Measurements from ENCODE around the gene CAB39. TPM values are rescaled to one million over a fixed set of nuclear protein-coding genes. Genes with fewer than 3 reads are reported as not detected.
A peak's percentile ranks its signal among the peaks of the same experiment; 100 is the strongest.
"Not testable (repeated sequence)": the region's sequence is repeated elsewhere in the genome, so short reads cannot be mapped to it uniquely, and the experiment has no call there.

Gene CAB39
- total and polyA plus RNA-seq, 2 donors: 49.2 to 53.2 TPM

DNA sequence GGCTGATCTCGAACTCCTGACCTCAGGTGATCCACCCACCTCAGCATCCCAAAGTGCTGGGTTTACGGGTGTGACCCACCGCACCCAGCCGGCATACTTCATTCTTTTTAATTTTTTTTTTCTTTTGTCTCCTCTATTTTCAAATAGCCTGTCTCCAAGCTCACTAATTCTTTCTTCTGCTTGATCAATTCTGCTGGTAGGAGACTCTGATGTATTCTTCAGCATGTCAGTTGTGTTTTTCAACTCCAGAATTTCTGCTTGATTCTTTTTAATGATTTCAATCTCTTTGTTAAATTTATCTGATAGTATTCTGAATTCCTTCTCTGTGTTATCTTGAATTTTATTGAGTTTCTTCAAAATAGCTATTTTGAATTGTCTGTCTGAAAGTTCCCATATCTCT, 10.2 kb upstream of the CAB39 start:
- WGBS: 97% methylated on average over 4 of the region's 4 CpGs
- not testable (repeated sequence) for H3K9me3 ChIP-seq (ENCODE audit: control insufficient read depth in 2 of 2, insufficient read depth in 1 of 2, low read length in 1 of 2); H3K27me3 ChIP-seq (ENCODE audit: control insufficient read depth in 2 of 2, insufficient read depth in 1 of 2, low read length in 1 of 2); H3K27ac ChIP-seq (ENCODE audit: low read depth in 1 of 2, low read length in 1 of 2); DNase-seq (ENCODE audit: low read depth in 6 of 9, low spot score in 9 of 9); H3K4me3 ChIP-seq (ENCODE audit: low read length in 2 of 2); H3K4me1 ChIP-seq (ENCODE audit: control insufficient read depth in 2 of 2, insufficient read depth in 2 of 2, low read length in 2 of 2); H3K36me3 ChIP-seq (ENCODE audit: control insufficient read depth in 2 of 2, insufficient read depth in 2 of 2, low read length in 1 of 2)

DNA sequence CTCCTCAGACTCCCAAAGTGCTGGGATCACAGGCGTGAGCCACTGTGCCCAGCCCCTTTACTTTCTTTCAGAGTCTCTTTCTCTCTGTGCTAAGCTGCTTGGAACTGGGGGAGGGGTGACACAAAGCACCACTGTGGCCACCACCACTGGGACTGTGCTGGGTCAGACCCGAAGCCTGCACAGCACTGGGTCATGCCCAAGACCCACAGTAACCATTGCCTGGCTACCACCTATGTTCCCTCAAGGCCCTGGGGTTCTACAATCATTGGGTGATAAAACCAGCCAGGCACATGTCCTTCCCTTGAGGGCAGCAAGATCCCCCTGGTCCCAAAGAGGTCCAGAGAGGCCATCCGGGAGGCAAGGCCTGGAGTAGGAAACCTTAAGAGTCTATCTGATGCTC, 9.1 kb upstream of the CAB39 start:
- H3K4me3 ChIP-seq (ENCODE audit: low read length in 2 of 2): no peak overlapping the region
- WGBS: 97% methylated on average over 3 of the region's 3 CpGs
- DNase-seq (ENCODE audit: low read depth in 6 of 9, low spot score in 9 of 9): no peak

DNA sequence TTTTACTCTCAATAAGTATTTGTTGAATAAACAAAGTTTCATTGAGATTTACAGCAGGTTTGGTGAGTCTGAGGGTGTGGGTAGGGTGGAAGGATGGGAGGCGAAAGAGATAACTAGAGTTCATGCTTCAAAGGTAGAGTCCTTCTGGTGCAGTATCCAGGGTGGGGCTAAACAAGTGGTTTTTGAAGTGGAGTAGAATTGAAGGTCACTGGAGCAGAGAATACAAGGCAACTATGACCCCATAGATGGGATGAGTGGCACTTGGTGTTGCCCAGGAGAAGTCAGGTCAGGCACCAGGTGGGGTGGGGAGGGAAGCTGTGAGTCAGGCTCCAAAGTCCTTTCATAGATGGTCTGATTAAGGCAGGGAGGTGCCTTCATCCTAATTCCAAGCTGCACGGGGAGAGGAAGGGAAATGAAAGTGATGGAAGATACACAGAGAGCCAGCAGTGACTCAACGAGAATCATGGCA, 6.6 kb upstream of the CAB39 start:
- no peak for DNase-seq (ENCODE audit: low read depth in 6 of 9, low spot score in 9 of 9)
- H3K4me3 ChIP-seq (ENCODE audit: low read length in 2 of 2): no peak overlapping the region
- H3K9me3 ChIP-seq (ENCODE audit: control insufficient read depth in 2 of 2, insufficient read depth in 1 of 2, low read length in 1 of 2): peaks cover 0 to 6% of the 10 kb centered on the region in 2 donors
- H3K4me1 ChIP-seq (ENCODE audit: control insufficient read depth in 2 of 2, insufficient read depth in 2 of 2, low read length in 2 of 2): no peaks in the 10 kb centered on the region
- H3K27ac ChIP-seq (ENCODE audit: low read depth in 1 of 2, low read length in 1 of 2): no peak overlapping the region
- no peaks in the 10 kb centered on the region for H3K27me3 ChIP-seq (ENCODE audit: control insufficient read depth in 2 of 2, insufficient read depth in 1 of 2, low read length in 1 of 2)
- 93% methylated on average over 3 of the region's 3 CpGs for WGBS
- H3K36me3 ChIP-seq (ENCODE audit: control insufficient read depth in 2 of 2, insufficient read depth in 2 of 2, low read length in 1 of 2): no peaks in the 10 kb centered on the region

More for the DNA sequence above, 9.1 kb upstream of the CAB39 start:
- Histone ChIP-seq H3K36me3 (ENCODE audit: control insufficient read depth in 2 of 2, insufficient read depth in 2 of 2, low read length in 1 of 2) (no peaks in the 10 kb centered on the region), H3K9me3 (ENCODE audit: control insufficient read depth in 2 of 2, insufficient read depth in 1 of 2, low read length in 1 of 2) (peaks cover 0 to 6% of the 10 kb centered on the region in 2 donors), H3K4me1 (ENCODE audit: control insufficient read depth in 2 of 2, insufficient read depth in 2 of 2, low read length in 2 of 2) (no peaks in the 10 kb centered on the region), H3K27me3 (ENCODE audit: control insufficient read depth in 2 of 2, insufficient read depth in 1 of 2, low read length in 1 of 2) (no peaks in the 10 kb centered on the region), H3K27ac (ENCODE audit: low read depth in 1 of 2, low read length in 1 of 2) (no peak overlapping the region)

DNA sequence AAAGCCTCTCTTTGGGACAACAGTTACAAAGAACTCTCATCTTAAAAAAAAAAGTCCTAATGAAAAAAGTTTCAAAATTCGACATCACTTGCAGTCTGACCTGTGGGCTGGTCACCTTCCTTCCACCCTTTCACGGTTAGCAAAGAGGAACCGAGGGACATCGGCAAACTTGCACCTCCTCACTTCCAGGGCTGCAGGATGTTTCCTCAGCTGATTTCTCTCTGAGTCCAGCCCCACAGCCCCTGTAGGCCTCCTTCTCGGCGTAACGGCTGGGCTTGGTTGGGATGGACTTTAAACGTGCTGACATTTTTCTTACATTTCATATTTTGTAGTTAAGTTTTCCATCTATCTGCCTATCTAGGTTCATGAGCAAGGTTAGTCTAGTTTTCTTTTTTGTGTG, 5.7 kb upstream of the CAB39 start:
- Histone ChIP-seq H3K36me3 (ENCODE audit: control insufficient read depth in 2 of 2, insufficient read depth in 2 of 2, low read length in 1 of 2) (no peaks in the 10 kb centered on the region), H3K9me3 (ENCODE audit: control insufficient read depth in 2 of 2, insufficient read depth in 1 of 2, low read length in 1 of 2) (peaks cover 0 to 6% of the 10 kb centered on the region in 2 donors), H3K4me3 (ENCODE audit: low read length in 2 of 2) (no peak overlapping the region), H3K27ac (ENCODE audit: low read depth in 1 of 2, low read length in 1 of 2) (no peak overlapping the region), H3K27me3 (ENCODE audit: control insufficient read depth in 2 of 2, insufficient read depth in 1 of 2, low read length in 1 of 2) (no peaks in the 10 kb centered on the region), H3K4me1 (ENCODE audit: control insufficient read depth in 2 of 2, insufficient read depth in 2 of 2, low read length in 2 of 2) (peaks cover under 1 to 1% of the 10 kb centered on the region in 2 donors)
- 83% methylated on average over 8 of the region's 8 CpGs for WGBS
- no peak for DNase-seq (ENCODE audit: low read depth in 6 of 9, low spot score in 9 of 9)

DNA sequence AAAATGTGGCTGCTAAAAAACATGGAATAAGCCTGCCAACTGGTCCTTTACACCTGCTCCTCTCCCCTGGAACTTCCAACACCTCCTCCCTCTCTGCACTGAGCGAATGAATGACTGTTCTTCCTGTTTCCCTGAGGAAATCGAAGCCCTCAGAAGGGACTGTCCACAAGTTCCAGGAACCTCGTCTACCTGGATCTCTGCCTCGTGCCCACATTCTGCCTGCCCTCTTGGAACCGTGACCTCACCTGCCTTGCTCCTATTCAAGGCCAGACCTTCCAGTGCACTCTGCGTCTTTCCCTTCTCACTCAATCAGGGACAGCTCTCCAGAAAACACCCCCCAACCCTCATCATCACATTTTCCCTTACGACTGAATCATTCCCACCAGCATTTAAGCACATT, 4.4 kb upstream of the CAB39 start:
- Histone ChIP-seq H3K4me3 (ENCODE audit: low read length in 2 of 2) (no peak overlapping the region), H3K4me1 (ENCODE audit: control insufficient read depth in 2 of 2, insufficient read depth in 2 of 2, low read length in 2 of 2) (peaks cover 3 to 6% of the 10 kb centered on the region in 2 donors), H3K27me3 (ENCODE audit: control insufficient read depth in 2 of 2, insufficient read depth in 1 of 2, low read length in 1 of 2) (no peaks in the 10 kb centered on the region), H3K9me3 (ENCODE audit: control insufficient read depth in 2 of 2, insufficient read depth in 1 of 2, low read length in 1 of 2) (peaks cover 0 to 6% of the 10 kb centered on the region in 2 donors), H3K36me3 (ENCODE audit: control insufficient read depth in 2 of 2, insufficient read depth in 2 of 2, low read length in 1 of 2) (no peaks in the 10 kb centered on the region), H3K27ac (ENCODE audit: low read depth in 1 of 2, low read length in 1 of 2) (no peak overlapping the region)
- DNase-seq (ENCODE audit: low read depth in 6 of 9, low spot score in 9 of 9): no peak
- 92% methylated on average over 7 of the region's 7 CpGs for whole genome bisulfite sequencing

DNA sequence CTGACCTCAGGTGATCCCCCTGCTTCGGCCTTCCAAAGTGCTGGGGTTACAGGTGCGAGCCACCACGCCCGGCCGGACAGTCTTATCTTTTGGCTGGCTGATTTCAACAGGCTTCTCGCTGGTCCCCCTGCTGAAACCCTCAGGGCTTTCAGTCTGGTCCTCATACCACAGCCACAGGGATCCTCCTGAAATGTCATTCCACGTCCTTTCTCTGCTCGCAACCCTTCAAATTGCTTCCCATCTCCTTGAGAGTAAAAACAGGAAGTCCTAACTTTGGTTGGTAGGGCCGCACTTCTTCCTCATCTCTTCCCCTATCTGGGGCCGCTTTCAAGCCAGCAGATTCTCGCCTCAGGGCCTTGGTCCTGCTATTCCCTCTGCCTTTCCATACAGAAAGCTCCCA, 1.4 kb upstream of the CAB39 start:
- H3K4me3 ChIP-seq (ENCODE audit: low read length in 2 of 2): no peak overlapping the region
- DNase-seq (ENCODE audit: low read depth in 6 of 9, low spot score in 9 of 9): no peak
- no peaks in the 10 kb centered on the region for H3K9me3 ChIP-seq (ENCODE audit: control insufficient read depth in 2 of 2, insufficient read depth in 1 of 2, low read length in 1 of 2)
- no peaks in the 10 kb centered on the region for H3K36me3 ChIP-seq (ENCODE audit: control insufficient read depth in 2 of 2, insufficient read depth in 2 of 2, low read length in 1 of 2)
- H3K27me3 ChIP-seq (ENCODE audit: control insufficient read depth in 2 of 2, insufficient read depth in 1 of 2, low read length in 1 of 2): no peaks in the 10 kb centered on the region
- WGBS: 95% methylated on average over 11 of the region's 11 CpGs
- no peak overlapping the region for H3K27ac ChIP-seq (ENCODE audit: low read depth in 1 of 2, low read length in 1 of 2)
- H3K4me1 ChIP-seq (ENCODE audit: control insufficient read depth in 2 of 2, insufficient read depth in 2 of 2, low read length in 2 of 2): peaks cover 8 to 19% of the 10 kb centered on the region in 2 donors

DNA sequence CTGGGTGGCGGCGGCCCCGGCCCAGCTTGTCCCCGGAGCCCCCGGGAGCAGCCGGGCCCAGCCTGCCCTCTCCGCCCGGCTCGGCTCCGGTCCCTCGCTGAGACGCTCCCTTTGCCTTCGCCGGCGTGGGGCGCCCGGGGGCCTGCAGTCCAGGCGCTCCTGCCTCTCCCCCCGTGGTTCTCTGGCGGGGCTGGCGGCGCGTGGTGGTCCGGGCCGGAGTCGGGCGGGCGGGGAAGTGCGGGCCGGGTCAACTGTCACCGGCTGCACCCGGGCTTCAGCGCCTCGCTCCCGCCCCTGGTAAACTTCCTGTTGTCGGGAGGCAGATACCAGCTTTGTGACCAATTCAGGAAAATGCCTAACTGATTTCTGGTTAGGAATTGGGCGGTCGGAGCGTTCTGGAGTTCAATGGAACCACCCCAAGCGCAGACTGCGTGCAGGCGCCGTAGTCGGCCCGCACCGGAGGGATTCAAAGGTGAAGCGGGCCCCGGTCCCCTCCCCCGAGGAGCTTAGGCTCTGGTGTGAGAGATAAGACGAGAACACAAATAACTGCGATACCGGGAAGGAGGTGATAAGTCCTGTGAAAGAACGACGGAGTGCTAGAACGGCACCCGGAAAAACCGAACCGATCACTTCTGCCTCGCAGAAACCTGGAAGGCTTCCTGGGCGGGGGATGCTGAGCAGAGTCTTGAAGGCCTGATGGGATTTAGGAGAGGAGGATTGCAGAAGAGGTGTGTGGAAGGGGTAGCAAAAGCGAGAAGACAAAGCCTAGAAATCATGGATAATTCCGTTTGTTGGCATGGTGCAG, 891 bp downstream of the CAB39 start:
- H3K4me1 ChIP-seq (ENCODE audit: control insufficient read depth in 2 of 2, insufficient read depth in 2 of 2, low read length in 2 of 2): peaks cover 8 to 29% of the 10 kb centered on the region in 2 donors
- WGBS: under 1% methylated on average over 62 of the region's 62 CpGs

DNA sequence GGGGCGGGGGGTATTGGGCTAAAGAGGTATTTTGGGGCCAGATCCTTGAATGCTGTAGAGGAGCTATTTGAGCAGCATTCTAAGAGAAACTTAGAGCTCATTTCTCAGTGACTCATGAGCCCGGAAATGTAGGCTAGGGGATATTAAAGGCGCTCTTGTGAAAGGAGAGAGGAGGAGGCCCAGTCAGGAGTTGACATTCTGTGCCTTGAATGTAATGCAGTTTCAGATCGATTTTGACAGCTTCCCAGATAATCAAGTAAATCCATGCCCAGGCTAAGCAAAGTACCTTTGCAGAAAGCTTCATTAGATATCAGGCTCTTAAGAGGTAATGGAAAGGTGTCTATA, 1.5 kb downstream of the CAB39 start:
- H3K9me3 ChIP-seq (ENCODE audit: control insufficient read depth in 2 of 2, insufficient read depth in 1 of 2, low read length in 1 of 2): no peaks in the 10 kb centered on the region
- DNase-seq (ENCODE audit: low read depth in 6 of 9, low spot score in 9 of 9): peak in 6 of 9 donors; percentile 20 to 70 (median 42)
- H3K27me3 ChIP-seq (ENCODE audit: control insufficient read depth in 2 of 2, insufficient read depth in 1 of 2, low read length in 1 of 2): no peaks in the 10 kb centered on the region
- H3K4me1 ChIP-seq (ENCODE audit: control insufficient read depth in 2 of 2, insufficient read depth in 2 of 2, low read length in 2 of 2): peaks cover 8 to 31% of the 10 kb centered on the region in 2 donors
- H3K4me3 ChIP-seq (ENCODE audit: low read length in 2 of 2): peak overlapping the region; percentile 85 to 96
- 3% methylated on average over 4 of the region's 4 CpGs for WGBS
- H3K36me3 ChIP-seq (ENCODE audit: control insufficient read depth in 2 of 2, insufficient read depth in 2 of 2, low read length in 1 of 2): no peaks in the 10 kb centered on the region
- peak overlapping the region; percentile 80 to 92 for H3K27ac ChIP-seq (ENCODE audit: low read depth in 1 of 2, low read length in 1 of 2)

More for the DNA sequence above, 891 bp downstream of the CAB39 start:
- Histone ChIP-seq H3K4me3 (ENCODE audit: low read length in 2 of 2) (peak overlapping the region; percentile 85 to 96), H3K9me3 (ENCODE audit: control insufficient read depth in 2 of 2, insufficient read depth in 1 of 2, low read length in 1 of 2) (no peaks in the 10 kb centered on the region), H3K27ac (ENCODE audit: low read depth in 1 of 2, low read length in 1 of 2) (peak overlapping the region; percentile 80 to 92), H3K27me3 (ENCODE audit: control insufficient read depth in 2 of 2, insufficient read depth in 1 of 2, low read length in 1 of 2) (no peaks in the 10 kb centered on the region), H3K36me3 (ENCODE audit: control insufficient read depth in 2 of 2, insufficient read depth in 2 of 2, low read length in 1 of 2) (no peaks in the 10 kb centered on the region)
- peak in 5 of 9 donors; percentile 28 to 66 (median 36) for DNase-seq (ENCODE audit: low read depth in 6 of 9, low spot score in 9 of 9)

DNA sequence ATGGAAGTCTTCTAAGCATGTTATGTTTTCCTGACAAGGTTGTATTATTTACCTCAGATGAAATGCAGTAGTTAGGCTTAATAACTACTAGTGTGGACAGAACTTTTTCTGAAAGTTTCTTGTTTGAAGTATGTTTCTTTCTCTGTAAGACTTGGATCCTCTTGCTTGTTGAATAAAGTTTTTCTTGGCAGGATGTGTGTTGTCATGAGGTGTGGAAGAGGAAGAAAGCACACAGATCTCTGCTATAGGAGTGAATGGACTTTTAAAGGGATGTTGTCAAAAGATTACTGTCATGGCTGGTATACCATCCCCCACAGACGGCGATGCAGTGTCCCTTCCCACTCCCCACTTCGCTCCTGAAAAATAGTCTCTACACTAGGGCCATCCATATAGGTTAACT, 2.6 kb downstream of the CAB39 start:
- WGBS: 93% methylated on average over 3 of the region's 3 CpGs
- Histone ChIP-seq H3K27ac (ENCODE audit: low read depth in 1 of 2, low read length in 1 of 2) (no peak overlapping the region), H3K36me3 (ENCODE audit: control insufficient read depth in 2 of 2, insufficient read depth in 2 of 2, low read length in 1 of 2) (no peaks in the 10 kb centered on the region), H3K27me3 (ENCODE audit: control insufficient read depth in 2 of 2, insufficient read depth in 1 of 2, low read length in 1 of 2) (no peaks in the 10 kb centered on the region), H3K4me3 (ENCODE audit: low read length in 2 of 2) (no peak overlapping the region), H3K4me1 (ENCODE audit: control insufficient read depth in 2 of 2, insufficient read depth in 2 of 2, low read length in 2 of 2) (peaks cover 8 to 31% of the 10 kb centered on the region in 2 donors), H3K9me3 (ENCODE audit: control insufficient read depth in 2 of 2, insufficient read depth in 1 of 2, low read length in 1 of 2) (no peaks in the 10 kb centered on the region)
- peak in 1 of 9 donors; percentile 36 for DNase-seq (ENCODE audit: low read depth in 6 of 9, low spot score in 9 of 9)

Data from thymus (tissue), 11 donors.